ENCODE measurements around the gene ACOT8. TPM values are rescaled to one million over a fixed set of nuclear protein-coding genes. Genes with fewer than 3 reads are reported as not detected.

ACOT8 gene
- total RNA-seq, 1 donor from 2014 or later = 25.6 TPM

DNA sequence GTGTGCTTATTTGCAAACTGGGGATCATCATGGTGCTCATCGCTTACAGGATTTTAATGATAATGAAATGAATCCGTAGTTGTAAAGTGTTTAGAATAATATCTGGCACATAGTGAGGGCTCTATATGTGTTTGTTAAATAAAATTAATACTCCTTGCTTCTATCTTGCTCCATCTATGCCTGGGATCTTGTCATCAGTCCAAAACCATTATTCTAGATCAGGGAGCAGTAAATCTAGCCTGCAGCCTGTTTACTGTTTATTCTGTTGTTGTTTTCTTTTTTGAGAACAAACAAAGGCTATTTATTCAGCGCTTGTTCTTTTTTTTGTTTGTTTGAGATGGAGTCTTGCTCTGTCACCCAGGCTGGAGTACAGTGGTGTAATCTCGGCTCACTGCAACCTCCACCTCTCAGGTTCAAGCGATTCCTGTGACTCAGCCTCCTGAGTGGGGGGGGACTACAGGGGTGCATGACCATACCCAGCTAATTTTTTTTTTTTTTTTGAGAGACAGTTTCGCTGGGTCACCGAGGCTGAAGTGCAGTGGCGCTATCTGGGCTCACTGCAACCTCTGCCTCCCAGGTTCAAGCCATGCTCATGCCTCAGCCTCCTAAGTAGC is 8.1 kb downstream of the ACOT8 start:
- intact Hi-C loops (cut with DNase I) = no loop called here
- peaks cover 70% of the 10 kb centered on the region for H3K36me3 ChIP-seq
- no peak for ATAC-seq

DNA sequence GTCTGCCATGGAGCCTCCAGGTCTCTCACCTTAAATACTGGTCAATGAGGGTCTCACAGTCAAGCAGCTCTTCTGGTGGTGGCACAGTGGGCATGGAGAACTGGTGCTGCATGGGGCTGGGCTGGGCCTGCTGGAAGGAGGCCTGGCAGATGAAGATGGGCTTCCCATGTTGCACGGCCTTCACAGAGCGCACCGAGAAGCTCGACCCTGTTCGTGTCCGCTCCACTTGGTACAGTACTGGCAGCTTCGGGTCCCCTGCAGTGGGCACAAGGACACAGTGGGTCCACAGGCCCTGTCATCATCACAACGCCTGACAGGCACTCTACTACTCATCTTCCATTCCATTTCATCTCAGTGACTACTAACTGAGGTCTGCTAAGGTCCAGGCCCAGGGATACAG is 8.8 kb downstream of the ACOT8 start:
- Histone ChIP-seq H3K4me1 (no peaks in the 10 kb centered on the region), H3K27ac (no peak overlapping the region), H3K4me3 (no peak overlapping the region), H3K27me3 (ENCODE audit: low read depth) (no peaks in the 10 kb centered on the region), H3K36me3 (peaks cover 77% of the 10 kb centered on the region), H3K9me3 (no peaks in the 10 kb centered on the region)
- intact Hi-C loops (cut with DNase I) = no loop called here
- TF ChIP-seq, protein P1, sequence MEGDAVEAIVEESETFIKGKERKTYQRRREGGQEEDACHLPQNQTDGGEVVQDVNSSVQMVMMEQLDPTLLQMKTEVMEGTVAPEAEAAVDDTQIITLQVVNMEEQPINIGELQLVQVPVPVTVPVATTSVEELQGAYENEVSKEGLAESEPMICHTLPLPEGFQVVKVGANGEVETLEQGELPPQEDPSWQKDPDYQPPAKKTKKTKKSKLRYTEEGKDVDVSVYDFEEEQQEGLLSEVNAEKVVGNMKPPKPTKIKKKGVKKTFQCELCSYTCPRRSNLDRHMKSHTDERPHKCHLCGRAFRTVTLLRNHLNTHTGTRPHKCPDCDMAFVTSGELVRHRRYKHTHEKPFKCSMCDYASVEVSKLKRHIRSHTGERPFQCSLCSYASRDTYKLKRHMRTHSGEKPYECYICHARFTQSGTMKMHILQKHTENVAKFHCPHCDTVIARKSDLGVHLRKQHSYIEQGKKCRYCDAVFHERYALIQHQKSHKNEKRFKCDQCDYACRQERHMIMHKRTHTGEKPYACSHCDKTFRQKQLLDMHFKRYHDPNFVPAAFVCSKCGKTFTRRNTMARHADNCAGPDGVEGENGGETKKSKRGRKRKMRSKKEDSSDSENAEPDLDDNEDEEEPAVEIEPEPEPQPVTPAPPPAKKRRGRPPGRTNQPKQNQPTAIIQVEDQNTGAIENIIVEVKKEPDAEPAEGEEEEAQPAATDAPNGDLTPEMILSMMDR (IDR thresholded peaks at IDR 0.05) = no peak
- no peak for ATAC-seq
- DNase-seq = no peak

More for the DNA sequence above, 8.1 kb downstream of the ACOT8 start:
- Histone ChIP-seq H3K9me3 (no peaks in the 10 kb centered on the region), H3K4me3 (no peak overlapping the region), H3K27ac (no peak overlapping the region), H3K4me1 (no peaks in the 10 kb centered on the region), H3K27me3 (ENCODE audit: low read depth) (no peaks in the 10 kb centered on the region)
- no peak for DNase-seq
- TF ChIP-seq, protein P1 (IDR thresholded peaks at IDR 0.05) = no peak

DNA sequence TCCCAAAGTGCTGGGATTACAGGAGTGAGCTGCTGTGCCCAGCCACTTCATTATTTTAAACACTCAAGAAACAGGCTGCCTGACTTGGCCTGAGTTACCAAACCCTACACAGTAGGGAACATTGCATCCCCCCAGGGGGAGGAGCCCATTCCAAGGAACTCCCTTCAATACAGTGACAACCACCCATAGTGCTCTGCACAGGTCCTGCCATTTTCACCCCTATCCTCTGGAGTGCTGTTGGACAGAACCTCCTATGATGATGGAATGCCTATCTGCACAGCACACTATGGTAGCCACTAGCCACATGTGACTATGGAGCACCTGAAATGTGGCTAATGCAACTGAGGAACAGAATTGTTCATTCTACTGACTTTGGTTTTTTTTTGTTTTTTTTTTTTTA is 11.7 kb downstream of the ACOT8 start:
- peaks cover 81% of the 10 kb centered on the region for H3K36me3 ChIP-seq
- intact Hi-C loops (cut with DNase I) = no loop called here

DNA sequence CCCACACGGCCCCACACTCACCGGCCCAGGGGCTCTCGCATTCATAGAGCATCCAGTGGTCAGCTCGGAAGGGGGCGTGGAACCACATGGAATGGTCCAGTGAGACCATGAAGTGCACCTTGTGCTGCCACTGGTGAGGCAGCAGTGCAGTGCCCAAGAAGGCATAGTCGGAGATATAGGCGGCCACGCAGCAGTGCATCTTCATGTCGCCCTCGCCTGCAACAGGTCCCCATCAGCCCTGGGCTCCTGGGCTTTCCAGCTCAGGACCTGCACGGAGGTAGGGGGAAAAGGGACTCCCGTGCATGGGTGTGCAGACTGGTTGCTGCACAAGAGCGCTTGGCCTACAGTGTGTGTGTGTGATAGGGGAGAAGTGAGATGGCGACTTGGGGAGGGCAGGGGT is 13.7 kb downstream of the ACOT8 start:
- Histone ChIP-seq H3K27ac (no peak overlapping the region), H3K27me3 (ENCODE audit: low read depth) (no peaks in the 10 kb centered on the region), H3K4me1 (no peaks in the 10 kb centered on the region), H3K9me3 (no peaks in the 10 kb centered on the region), H3K4me3 (no peak overlapping the region), H3K36me3 (peaks cover 88% of the 10 kb centered on the region)
- TF ChIP-seq, protein P1 (IDR thresholded peaks at IDR 0.05) = no peak
- DNase-seq (no peak), ATAC-seq (no peak)
- intact Hi-C loops (cut with DNase I) = no loop called here

More for the DNA sequence above, 11.7 kb downstream of the ACOT8 start:
- Histone ChIP-seq H3K9me3 (no peaks in the 10 kb centered on the region), H3K4me1 (no peaks in the 10 kb centered on the region), H3K27ac (no peak overlapping the region), H3K4me3 (no peak overlapping the region), H3K27me3 (ENCODE audit: low read depth) (no peaks in the 10 kb centered on the region)
- TF ChIP-seq, protein P1 (IDR thresholded peaks at IDR 0.05) = no peak
- DNase-seq (no peak), ATAC-seq (no peak)

DNA sequence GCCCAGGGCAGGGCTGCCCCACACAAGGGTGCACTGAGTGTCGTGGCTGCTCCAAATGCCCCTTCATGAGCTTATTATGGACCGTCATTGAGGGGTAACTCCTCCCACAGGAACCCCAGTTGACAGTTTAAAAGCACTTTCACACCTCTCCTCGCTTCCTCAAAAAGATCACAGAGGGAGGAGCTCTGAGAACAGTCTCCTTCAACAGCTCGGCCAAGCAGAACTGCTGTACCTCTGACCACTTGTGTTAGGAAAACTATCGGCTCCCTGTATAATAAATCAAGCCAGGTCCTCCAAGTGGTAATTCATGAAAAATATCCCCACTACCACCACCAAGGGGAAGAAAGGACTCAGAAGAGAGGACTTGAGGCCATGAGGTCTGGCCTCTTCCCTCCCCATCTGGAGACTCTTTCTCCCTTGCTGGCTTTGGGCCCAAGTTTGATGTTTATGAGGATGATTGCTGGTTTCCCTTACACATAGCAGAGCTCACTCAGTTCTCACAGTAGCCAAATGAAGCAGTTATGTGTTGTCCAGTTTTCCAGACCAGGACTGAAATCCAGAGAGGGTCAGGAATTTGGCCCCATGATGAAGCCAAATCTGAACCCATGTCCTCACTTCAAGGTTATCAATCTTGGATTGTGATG is 14.9 kb downstream of the ACOT8 start:
- Histone ChIP-seq H3K27ac (no peak overlapping the region), H3K36me3 (peaks cover 80% of the 10 kb centered on the region), H3K4me3 (no peak overlapping the region), H3K27me3 (ENCODE audit: low read depth) (no peaks in the 10 kb centered on the region), H3K4me1 (no peaks in the 10 kb centered on the region), H3K9me3 (no peaks in the 10 kb centered on the region)
- intact Hi-C loops (cut with DNase I) = no loop called here
- DNase-seq (no peak), ATAC-seq (peak in 1 of 2 donors; percentile 22)
- TF ChIP-seq, protein P1 (IDR thresholded peaks at IDR 0.05) = no peak
